Stimulated activated memory B cell treated with anti-CD40 and anti-IgM and Interleukin-4, amounts not matched to agents 10 μg/mL and 1 μg/mL and 100 μg/mL, for 72 hours (primary cell): ENCODE results near the gene KIF17.

Experiments used
- ATAC-seq: fragments of 150-1000 bp; cut with Tn5 transposase; 2 replicates; pipeline ENCODE4 v1.10.0; 2021
- H3K27ac Mint-ChIP-seq: one replicate; pipeline ENCODE4 v1.8.0; 2022; ENCODE audit warnings: mild to moderate bottlenecking, mixed read lengths
- H3K27me3 Mint-ChIP-seq: one replicate; pipeline ENCODE4 v1.8.0; 2022; ENCODE audit warnings: mixed read lengths
- H3K36me3 Mint-ChIP-seq: one replicate; pipeline ENCODE4 v1.8.0; 2022; ENCODE audit warnings: mixed read lengths
- H3K4me1 Mint-ChIP-seq: one replicate; pipeline ENCODE4 v1.8.0; 2022; ENCODE audit warnings: mixed read lengths
- H3K4me3 Mint-ChIP-seq: one replicate; pipeline ENCODE4 v1.8.0; 2022; ENCODE audit warnings: mild to moderate bottlenecking, moderate library complexity, mixed read lengths
- H3K9me3 Mint-ChIP-seq: one replicate; pipeline ENCODE4 v1.8.0; 2022; ENCODE audit warnings: mixed read lengths

The KIF17 gene

GRCh38 chr1:20668581-20668980 is 49.2 kb downstream of the KIF17 start:
- H3K4me1 Mint-ChIP-seq: peaks cover 5% of the 10 kb centered on the region
- H3K36me3 Mint-ChIP-seq: no peaks in the 10 kb centered on the region
- H3K4me3 Mint-ChIP-seq: no peak overlapping the region
- no peaks in the 10 kb centered on the region for H3K27me3 Mint-ChIP-seq
- no peaks in the 10 kb centered on the region for H3K9me3 Mint-ChIP-seq
- H3K27ac Mint-ChIP-seq: no peak overlapping the region
- no peak for ATAC-seq

DNA sequence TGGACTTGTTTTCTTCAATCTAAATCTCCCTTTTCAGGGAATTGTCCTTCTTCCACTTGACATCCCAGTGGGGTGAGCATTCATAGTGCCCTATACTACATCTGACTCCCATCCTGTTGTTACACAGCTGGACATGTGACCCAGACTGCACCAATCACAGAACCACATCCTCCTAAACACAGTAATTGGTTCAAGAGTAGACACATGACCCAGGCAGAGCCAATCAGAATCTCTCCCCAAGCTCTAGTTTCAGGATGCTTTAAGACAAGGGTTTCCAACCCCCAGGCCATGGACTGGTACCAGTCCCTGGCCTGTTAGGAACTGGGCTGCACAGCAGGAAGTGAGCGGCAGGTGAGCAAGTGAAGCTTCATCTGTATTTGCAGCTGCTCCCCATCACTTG is 51.0 kb downstream of the KIF17 start:
- H3K27me3 Mint-ChIP-seq: no peaks in the 10 kb centered on the region
- ATAC-seq: peak; percentile 31
- no peaks in the 10 kb centered on the region for H3K9me3 Mint-ChIP-seq
- H3K36me3 Mint-ChIP-seq: no peaks in the 10 kb centered on the region
- H3K4me3 Mint-ChIP-seq: no peak overlapping the region
- H3K4me1 Mint-ChIP-seq: peaks cover 16% of the 10 kb centered on the region
- no peak overlapping the region for H3K27ac Mint-ChIP-seq

GRCh38 chr1:20666146-20666545 is 51.7 kb downstream of the KIF17 start:
- H3K36me3 Mint-ChIP-seq: no peaks in the 10 kb centered on the region
- no peak for ATAC-seq
- no peaks in the 10 kb centered on the region for H3K9me3 Mint-ChIP-seq
- no peak overlapping the region for H3K27ac Mint-ChIP-seq
- no peak overlapping the region for H3K4me3 Mint-ChIP-seq
- H3K4me1 Mint-ChIP-seq: peaks cover 19% of the 10 kb centered on the region
- no peaks in the 10 kb centered on the region for H3K27me3 Mint-ChIP-seq

DNA sequence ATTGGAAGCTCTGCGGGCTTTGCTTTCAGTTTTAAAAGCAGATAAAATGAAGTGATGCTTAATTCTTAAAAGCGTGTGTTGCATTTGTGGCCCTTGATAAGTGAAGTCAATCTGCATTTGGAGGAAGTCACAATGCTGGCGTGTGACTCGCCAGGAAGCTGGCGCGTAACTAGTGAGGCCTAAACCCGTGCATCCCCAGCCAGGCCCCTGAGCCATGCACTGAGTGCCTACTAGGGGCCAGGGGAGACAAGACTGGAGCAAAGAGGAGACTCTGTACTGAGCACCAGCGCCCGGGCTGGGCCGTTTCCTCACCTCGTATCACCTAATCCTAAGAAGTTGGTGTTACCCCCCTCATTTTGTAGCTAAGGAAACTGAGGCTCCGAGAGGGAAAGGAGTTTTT is 52.1 kb downstream of the KIF17 start:
- no peak overlapping the region for H3K4me3 Mint-ChIP-seq
- H3K27ac Mint-ChIP-seq: no peak overlapping the region
- no peaks in the 10 kb centered on the region for H3K9me3 Mint-ChIP-seq
- H3K27me3 Mint-ChIP-seq: no peaks in the 10 kb centered on the region
- H3K4me1 Mint-ChIP-seq: peaks cover 23% of the 10 kb centered on the region
- no peak for ATAC-seq
- no peaks in the 10 kb centered on the region for H3K36me3 Mint-ChIP-seq

GRCh38 chr1:20663969-20664715 is 53.7 kb downstream of the KIF17 start:
- H3K27ac Mint-ChIP-seq: no peak overlapping the region
- H3K36me3 Mint-ChIP-seq: peaks cover 8% of the 10 kb centered on the region
- H3K9me3 Mint-ChIP-seq: no peaks in the 10 kb centered on the region
- H3K4me1 Mint-ChIP-seq: peaks cover 39% of the 10 kb centered on the region
- no peak for ATAC-seq
- H3K4me3 Mint-ChIP-seq: no peak overlapping the region
- no peaks in the 10 kb centered on the region for H3K27me3 Mint-ChIP-seq

DNA sequence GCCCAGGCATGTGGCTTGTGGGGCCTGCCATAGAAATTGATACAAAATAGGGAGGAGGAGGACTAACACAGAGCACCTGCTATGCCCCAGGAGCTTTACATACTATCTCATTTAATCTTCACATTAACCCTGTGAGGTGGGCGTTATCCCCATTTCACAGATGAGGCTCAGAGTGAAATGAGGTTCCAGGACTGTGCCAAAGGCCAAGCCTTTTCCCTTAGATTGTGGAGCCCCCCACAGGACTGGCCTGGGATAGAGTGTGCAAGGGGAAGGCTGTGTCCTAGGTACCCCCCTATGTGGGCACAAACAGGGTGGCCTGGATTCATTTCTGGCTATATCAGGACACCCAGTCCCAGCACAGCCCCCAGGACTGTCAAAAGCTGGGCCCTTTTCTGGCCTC is 54.4 kb downstream of the KIF17 start:
- H3K27me3 Mint-ChIP-seq: no peaks in the 10 kb centered on the region
- no peak for ATAC-seq
- peak overlapping the region; percentile 51 for H3K4me3 Mint-ChIP-seq
- peaks cover 44% of the 10 kb centered on the region for H3K4me1 Mint-ChIP-seq
- peaks cover 9% of the 10 kb centered on the region for H3K36me3 Mint-ChIP-seq
- H3K27ac Mint-ChIP-seq: no peak overlapping the region
- H3K9me3 Mint-ChIP-seq: no peaks in the 10 kb centered on the region

- H3K36me3 Mint-ChIP-seq: peaks cover 11% of the 10 kb centered on the region
- H3K4me3 Mint-ChIP-seq: peak overlapping the region; percentile 95
- H3K9me3 Mint-ChIP-seq: no peaks in the 10 kb centered on the region
- no peak for ATAC-seq
- H3K4me1 Mint-ChIP-seq: peaks cover 44% of the 10 kb centered on the region
- H3K27ac Mint-ChIP-seq: peak overlapping the region; percentile 100
- no peaks in the 10 kb centered on the region for H3K27me3 Mint-ChIP-seq
Observed at GRCh38 chr1:20662110-20662475, 55.7 kb downstream of the KIF17 start.

- Mint-ChIP-seq H3K9me3 (no peaks in the 10 kb centered on the region), H3K27ac (peak within 1 kb of the TSS; percentile 100), H3K27me3 (no peaks in the 10 kb centered on the region), H3K36me3 (peaks cover 18% of the 10 kb centered on the region), H3K4me3 (peak within 1 kb of the TSS; percentile 95), H3K4me1 (peaks cover 39% of the 10 kb centered on the region)
- ATAC-seq: peak; percentile 99
Observed at GRCh38 chr1:20661207-20662109, 56.3 kb downstream of the KIF17 start, which contains the start of gene DDOST. Gene DDOST (minus strand): TSS chr1:20661369. CDS start chr1:20661350, 19 bp downstream.

- Mint-ChIP-seq H3K36me3 (peaks cover 24% of the 10 kb centered on the region), H3K4me3 (peak overlapping the region; percentile 95), H3K27ac (peak overlapping the region; percentile 100), H3K4me1 (peaks cover 39% of the 10 kb centered on the region), H3K9me3 (no peaks in the 10 kb centered on the region), H3K27me3 (no peaks in the 10 kb centered on the region)
- peak; percentile 3 for ATAC-seq
Observed at GRCh38 chr1:20660847-20661206, 57.0 kb downstream of the KIF17 start.

GRCh38 chr1:20660363-20660762 is 57.4 kb downstream of the KIF17 start:
- Mint-ChIP-seq H3K9me3 (no peaks in the 10 kb centered on the region), H3K27ac (peak overlapping the region; percentile 100), H3K4me1 (peaks cover 39% of the 10 kb centered on the region), H3K36me3 (peaks cover 29% of the 10 kb centered on the region), H3K27me3 (no peaks in the 10 kb centered on the region), H3K4me3 (peak overlapping the region; percentile 95)
- no peak for ATAC-seq

DNA sequence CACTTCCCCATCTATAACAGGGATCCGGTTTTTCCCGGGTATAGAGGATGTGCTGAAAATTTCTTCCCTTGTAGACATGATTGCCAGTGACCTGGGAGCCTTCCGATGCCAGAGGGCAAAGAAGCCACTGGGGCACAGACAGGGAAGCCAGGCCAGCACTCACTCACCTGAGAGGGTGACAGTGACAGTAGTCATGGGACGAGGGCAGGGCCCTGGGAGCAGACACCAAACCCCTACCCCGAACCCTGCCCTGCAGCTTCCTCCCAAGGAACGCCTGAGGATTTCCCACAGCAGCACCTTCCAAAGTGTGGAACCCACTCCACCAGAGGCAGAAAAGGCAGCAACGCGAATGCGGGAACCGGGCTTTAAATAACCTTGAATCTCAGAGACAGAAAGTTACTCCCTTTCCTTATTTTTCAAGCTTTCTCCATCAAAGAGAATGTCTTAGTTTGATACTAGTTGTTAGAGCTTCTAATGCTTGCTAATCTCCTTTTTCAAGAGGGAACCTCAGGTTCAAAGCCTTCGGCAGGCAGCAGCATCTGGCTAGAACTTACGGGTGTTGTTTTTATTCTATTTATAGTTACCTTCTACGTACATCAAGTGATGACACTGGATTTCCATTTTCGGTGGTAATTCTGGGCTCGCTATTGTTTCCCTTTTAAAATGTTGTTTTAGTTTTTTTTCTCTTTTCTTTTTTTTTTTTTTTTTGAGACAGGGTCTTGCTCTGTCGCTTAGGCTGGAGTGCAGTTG is 59.5 kb downstream of the KIF17 start:
- H3K27ac Mint-ChIP-seq: no peak overlapping the region
- peaks cover 47% of the 10 kb centered on the region for H3K36me3 Mint-ChIP-seq
- H3K27me3 Mint-ChIP-seq: no peaks in the 10 kb centered on the region
- H3K4me1 Mint-ChIP-seq: peaks cover 39% of the 10 kb centered on the region
- H3K4me3 Mint-ChIP-seq: no peak overlapping the region
- no peaks in the 10 kb centered on the region for H3K9me3 Mint-ChIP-seq
- ATAC-seq: no peak

DNA sequence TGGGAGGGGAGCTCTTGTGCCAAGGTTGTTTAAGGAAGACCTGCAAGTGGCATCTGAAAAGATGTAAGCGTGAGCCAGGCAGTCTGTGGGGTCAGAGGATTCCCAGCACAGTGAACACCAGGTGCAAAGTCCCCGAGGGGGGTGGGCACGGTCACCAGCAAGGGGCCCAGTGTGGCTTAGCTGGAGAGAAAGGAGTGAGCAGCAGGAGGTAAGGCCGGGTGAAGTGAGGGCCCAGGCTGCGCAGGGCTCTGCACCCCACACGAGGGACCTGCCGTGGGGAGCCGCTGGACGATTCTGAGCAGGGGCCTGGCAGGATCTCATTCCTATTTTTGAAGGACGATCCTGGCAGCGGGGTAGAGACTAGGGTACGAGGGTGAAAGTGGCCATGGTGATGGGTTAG is 60.8 kb downstream of the KIF17 start:
- Mint-ChIP-seq H3K36me3 (peaks cover 58% of the 10 kb centered on the region), H3K9me3 (no peaks in the 10 kb centered on the region), H3K4me3 (no peak overlapping the region), H3K4me1 (peaks cover 30% of the 10 kb centered on the region), H3K27ac (no peak overlapping the region), H3K27me3 (no peaks in the 10 kb centered on the region)
- no peak for ATAC-seq

DNA sequence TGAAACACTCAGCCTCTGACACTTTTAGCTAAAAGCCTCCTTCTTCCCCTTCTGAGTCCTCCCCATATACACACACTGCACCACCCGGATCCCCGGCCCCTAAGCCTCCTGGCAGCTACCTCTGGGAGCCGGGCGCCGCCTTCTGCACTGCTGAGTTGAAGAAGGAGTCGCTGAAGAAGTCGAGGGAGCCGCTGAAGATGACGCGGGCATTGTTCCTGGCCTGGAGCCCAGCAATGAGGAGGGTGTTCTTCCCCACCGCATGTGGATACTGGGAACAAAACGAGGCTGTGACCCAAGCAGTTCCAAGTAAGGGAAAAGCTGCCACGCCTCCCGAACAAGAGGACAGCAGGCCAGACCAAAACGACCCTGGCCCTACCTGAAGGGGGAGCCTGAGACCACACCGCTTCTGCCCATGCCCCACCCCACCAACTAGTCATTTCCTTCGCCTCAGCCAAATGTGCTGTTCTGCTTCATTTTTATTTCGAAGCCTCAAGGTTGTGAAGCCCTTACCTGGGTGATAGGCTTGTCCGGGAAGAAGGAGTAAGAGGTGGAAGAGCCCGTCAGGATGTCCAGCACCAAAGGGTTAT is 63.6 kb downstream of the KIF17 start:
- Mint-ChIP-seq H3K4me1 (peaks cover 5% of the 10 kb centered on the region), H3K9me3 (no peaks in the 10 kb centered on the region), H3K27me3 (no peaks in the 10 kb centered on the region), H3K36me3 (peaks cover 75% of the 10 kb centered on the region), H3K27ac (no peak overlapping the region), H3K4me3 (no peak overlapping the region)
- no peak for ATAC-seq

GRCh38 chr1:20652300-20652699 is 65.5 kb downstream of the KIF17 start:
- Mint-ChIP-seq H3K27ac (no peak overlapping the region), H3K9me3 (no peaks in the 10 kb centered on the region), H3K4me1 (no peaks in the 10 kb centered on the region), H3K36me3 (peaks cover 83% of the 10 kb centered on the region), H3K27me3 (no peaks in the 10 kb centered on the region), H3K4me3 (no peak overlapping the region)
- ATAC-seq: no peak

- H3K36me3 Mint-ChIP-seq: peaks cover 60% of the 10 kb centered on the region
Observed at GRCh38 chr1:20648946-20649345, 68.9 kb downstream of the KIF17 start.

More at GRCh38 chr1:20648946-20649345, 68.9 kb downstream of the KIF17 start:
- ATAC-seq: no peak
- H3K4me1 Mint-ChIP-seq: no peaks in the 10 kb centered on the region
- H3K9me3 Mint-ChIP-seq: no peaks in the 10 kb centered on the region
- no peak overlapping the region for H3K4me3 Mint-ChIP-seq
- H3K27me3 Mint-ChIP-seq: no peaks in the 10 kb centered on the region
- no peak overlapping the region for H3K27ac Mint-ChIP-seq
